ENCODE data around the gene ASTN2.

DNA sequence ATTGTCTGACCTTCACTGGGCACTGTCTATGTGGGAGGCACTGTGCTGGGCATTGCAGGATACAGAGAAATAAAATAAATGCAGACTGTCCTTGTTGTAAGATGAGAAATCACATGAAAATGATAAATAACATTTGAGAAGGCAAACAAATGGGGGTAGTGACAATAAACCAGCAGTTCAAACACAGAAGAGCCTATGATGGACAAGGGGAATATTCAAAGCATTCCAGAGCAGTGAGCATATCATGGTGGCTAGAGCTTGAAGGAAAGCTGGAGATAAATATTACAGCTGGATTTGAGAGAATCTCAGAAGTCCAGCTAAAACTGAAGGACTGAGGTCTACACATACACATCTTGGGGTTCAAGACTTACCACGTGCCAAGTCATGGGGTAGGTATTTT, 209.9 kb downstream of the ASTN2 start:
- TF ChIP-seq EP300 (IDR thresholded peaks at IDR 0.05) (no peak), POLR2AphosphoS5 (IDR thresholded peaks at IDR 0.05) (no peak)
- TF ChIP-seq, protein P1, sequence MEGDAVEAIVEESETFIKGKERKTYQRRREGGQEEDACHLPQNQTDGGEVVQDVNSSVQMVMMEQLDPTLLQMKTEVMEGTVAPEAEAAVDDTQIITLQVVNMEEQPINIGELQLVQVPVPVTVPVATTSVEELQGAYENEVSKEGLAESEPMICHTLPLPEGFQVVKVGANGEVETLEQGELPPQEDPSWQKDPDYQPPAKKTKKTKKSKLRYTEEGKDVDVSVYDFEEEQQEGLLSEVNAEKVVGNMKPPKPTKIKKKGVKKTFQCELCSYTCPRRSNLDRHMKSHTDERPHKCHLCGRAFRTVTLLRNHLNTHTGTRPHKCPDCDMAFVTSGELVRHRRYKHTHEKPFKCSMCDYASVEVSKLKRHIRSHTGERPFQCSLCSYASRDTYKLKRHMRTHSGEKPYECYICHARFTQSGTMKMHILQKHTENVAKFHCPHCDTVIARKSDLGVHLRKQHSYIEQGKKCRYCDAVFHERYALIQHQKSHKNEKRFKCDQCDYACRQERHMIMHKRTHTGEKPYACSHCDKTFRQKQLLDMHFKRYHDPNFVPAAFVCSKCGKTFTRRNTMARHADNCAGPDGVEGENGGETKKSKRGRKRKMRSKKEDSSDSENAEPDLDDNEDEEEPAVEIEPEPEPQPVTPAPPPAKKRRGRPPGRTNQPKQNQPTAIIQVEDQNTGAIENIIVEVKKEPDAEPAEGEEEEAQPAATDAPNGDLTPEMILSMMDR (IDR thresholded peaks at IDR 0.05): no peak
